Smooth muscle cell (in vitro differentiated cells): ENCODE data around the gene HDHD2. TPM values are rescaled to one million over a fixed set of nuclear protein-coding genes. Genes with fewer than 3 reads are reported as not detected.

Experiments
- DNase-seq: peaks from one replicate; lab custom pipeline; 2025; ENCODE audit not compliant: unreplicated experiment; lab: John Stamatoyannopoulos, UW
- H2AFZ ChIP-seq: fragments of 200-600 bp; sonication (generic); 2 replicates; pipeline ENCODE4 v1.6.0; 2016; ENCODE audit warnings: antibody characterized with exemption, low read depth, mild to moderate bottlenecking
- H3F3A ChIP-seq: fragments of 200-600 bp; sonication (generic); 2 replicates; pipeline ENCODE4 v1.6.0; 2017; ENCODE audit warnings: antibody characterized with exemption, low read depth
- H3K27ac ChIP-seq: fragments of 200-600 bp; sonication (generic); 2 replicates; pipeline ENCODE4 v1.5.1; 2016; ENCODE audit warnings: low read depth, mild to moderate bottlenecking
- H3K27me3 ChIP-seq: fragments of 200-600 bp; sonication (generic); 2 replicates; pipeline ENCODE4 v1.6.1; 2016; ENCODE audit warnings: low read depth, mild to moderate bottlenecking
- H3K36me3 ChIP-seq: fragments of 200-600 bp; sonication (generic); 2 replicates; pipeline ENCODE4 v1.5.1; 2016; ENCODE audit warnings: low read depth
- H3K4me1 ChIP-seq: fragments of 200-600 bp; sonication (generic); 2 replicates; pipeline ENCODE4 v1.5.1; 2016; ENCODE audit warnings: low read depth
- H3K4me2 ChIP-seq: fragments of 200-600 bp; sonication (generic); 2 replicates; pipeline ENCODE4 v1.6.0; 2016; ENCODE audit warnings: mild to moderate bottlenecking
- H3K4me3 ChIP-seq: fragments of 200-600 bp; sonication (generic); 2 replicates; pipeline ENCODE4 v1.5.1; 2016; ENCODE audit warnings: mild to moderate bottlenecking
- H3K79me2 ChIP-seq: fragments of 200-600 bp; sonication (generic); 2 replicates; pipeline ENCODE4 v1.6.0; 2016; ENCODE audit warnings: low read depth, mild to moderate bottlenecking
- H3K9ac ChIP-seq: fragments of 200-600 bp; sonication (generic); 2 replicates; pipeline ENCODE4 v1.6.0; 2016; ENCODE audit warnings: low read depth
- H3K9me3 ChIP-seq: fragments of 200-600 bp; sonication (generic); replicated peaks from 2 replicates; pipeline ENCODE4 v1.5.1; 2016; ENCODE audit warnings: low read depth
- H4K20me1 ChIP-seq: fragments of 200-600 bp; sonication (generic); 2 replicates; pipeline ENCODE4 v1.6.0; 2016; ENCODE audit warnings: low read depth
- CTCF ChIP-seq: fragments of 200-600 bp; sonication (generic); IDR thresholded peaks from 2 replicates; pipeline ENCODE4 v1.5.1; 2017; ENCODE audit warnings: borderline replicate concordance, mild to moderate bottlenecking, antibody characterized with exemption; ENCODE audit not compliant: insufficient read depth, poor library complexity, severe bottlenecking
- WGBS: methylation state at CpG from one replicate; pipeline ENCODE4 v1.1.7; 2016; ENCODE audit warnings: low lambda C conversion rate; 5-methylcytosine and 5-hydroxymethylcytosine counted together
- polyA plus RNA-seq: library from polyadenylated mRNA; unstranded; fragments of >200 nt; fragmentation: Nextera tagmentation; extraction: Ambion mirVana; gene quantifications from 2 replicates; pipeline ENCODE4 v1.2.1, GENCODE V29; 2016
- total RNA-seq: library from RNA; depleted of rRNA; stranded (reverse); fragments of >200 nt; gene quantifications from 2 replicates; pipeline ENCODE4 v1.2.3, GENCODE V29; 2014

Gene HDHD2
- total and polyA plus RNA-seq, 2 experiments from 2014 or later = 14.9 to 20.6 TPM

- Histone ChIP-seq H3K4me2 (no peak overlapping the region), H3K36me3 (no peaks in the 10 kb centered on the region), H3K27me3 (no peaks in the 10 kb centered on the region), H3K27ac (no peak overlapping the region), H3K4me3 (no peak overlapping the region), H4K20me1 (peaks cover 9% of the 10 kb centered on the region), H3K4me1 (peaks cover 14% of the 10 kb centered on the region), H3K9ac (no peak overlapping the region), H3K79me2 (no peaks in the 10 kb centered on the region), H3K9me3 (no peaks in the 10 kb centered on the region), H3F3A (no peaks in the 10 kb centered on the region), H2AFZ (no peak overlapping the region)
- DNase-seq = no peak
- WGBS = 78% methylated on average over 4 of the region's 4 CpGs
- no peak for TF ChIP-seq CTCF
Measured at GRCh38 chr18:47120428-47120827, 29.9 kb downstream of the HDHD2 start.

GRCh38 chr18:47118981-47119380 lies 31.3 kb downstream of the HDHD2 start:
- Histone ChIP-seq H3F3A (no peaks in the 10 kb centered on the region), H3K9ac (no peak overlapping the region), H3K4me3 (no peak overlapping the region), H2AFZ (no peak overlapping the region), H3K36me3 (no peaks in the 10 kb centered on the region), H3K4me1 (peaks cover 28% of the 10 kb centered on the region), H3K4me2 (no peak overlapping the region), H4K20me1 (peaks cover 9% of the 10 kb centered on the region), H3K79me2 (no peaks in the 10 kb centered on the region), H3K27me3 (no peaks in the 10 kb centered on the region), H3K27ac (no peak overlapping the region), H3K9me3 (no peaks in the 10 kb centered on the region)
- TF ChIP-seq CTCF = no peak
- WGBS = 82% methylated on average over 2 of the region's 2 CpGs
- no peak for DNase-seq

GRCh38 chr18:47115205-47115604 lies 35.1 kb downstream of the HDHD2 start:
- Histone ChIP-seq H3K36me3 (peaks cover 8% of the 10 kb centered on the region), H3K27me3 (no peaks in the 10 kb centered on the region), H3K27ac (no peak overlapping the region), H3F3A (no peaks in the 10 kb centered on the region), H3K4me1 (peaks cover 49% of the 10 kb centered on the region), H2AFZ (no peak overlapping the region), H3K9ac (no peak overlapping the region), H3K79me2 (no peaks in the 10 kb centered on the region), H3K9me3 (no peaks in the 10 kb centered on the region), H3K4me3 (no peak overlapping the region), H3K4me2 (no peak overlapping the region), H4K20me1 (peaks cover 9% of the 10 kb centered on the region)
- DNase-seq = no peak
- WGBS = 95% methylated on average over 2 of the region's 2 CpGs
- no peak for TF ChIP-seq CTCF

GRCh38 chr18:47113796-47114540 lies 36.3 kb downstream of the HDHD2 start:
- WGBS = 73% methylated on average over 2 of the region's 2 CpGs
- no peaks in the 10 kb centered on the region for H3K27me3 ChIP-seq

More at GRCh38 chr18:47113796-47114540, 36.3 kb downstream of the HDHD2 start:
- Histone ChIP-seq H3K36me3 (peaks cover 8% of the 10 kb centered on the region), H3K27ac (no peak overlapping the region), H3K79me2 (no peaks in the 10 kb centered on the region), H4K20me1 (peaks cover 9% of the 10 kb centered on the region), H3K4me3 (no peak overlapping the region), H3K9ac (no peak overlapping the region), H3K4me1 (peaks cover 59% of the 10 kb centered on the region), H3F3A (no peaks in the 10 kb centered on the region), H3K9me3 (no peaks in the 10 kb centered on the region), H2AFZ (no peak overlapping the region), H3K4me2 (no peak overlapping the region)
- TF ChIP-seq CTCF = no peak
- no peak for DNase-seq
